CD4-positive, alpha-beta T cell (primary cell): ENCODE results near the gene FBLN5. TPM values are rescaled to one million over a fixed set of nuclear protein-coding genes. Genes with fewer than 3 reads are reported as not detected.

Source experiments
- ATAC-seq: fragments of 200-7000 bp; cut with Tn5 transposase; one replicate; pipeline ENCODE4 v1.10.0; 2022; ENCODE audit warnings: mild to moderate bottlenecking; ENCODE audit not compliant: poor library complexity
- CTCF ChIA-PET: fragments of 350-600 bp; sonication (Branson Sonifier 250); formaldehyde crosslinking; loops from one replicate; lab custom pipeline; 2021; ENCODE audit warnings: antibody characterized with exemption, inconsistent platforms; lab: Charles Lee
- POLR2A ChIA-PET: fragments of 350-600 bp; sonication (Branson Sonifier 250); formaldehyde crosslinking; loops from one replicate; lab custom pipeline; 2021; ENCODE audit warnings: antibody characterized with exemption, inconsistent platforms; lab: Charles Lee
- DNase-seq, 14 experiments: peaks; one replicate each; pipeline ENCODE4 v3.0.0-alpha.2; 2013 to 2020; ENCODE audit warnings: mixed read lengths in 2 of 14
- H3K27ac ChIP-seq, 2 donors: one replicate each; pipeline versions ENCODE4 v1.5.1 to v1.7.0; 2013; ENCODE audit warnings: low read length in 2 of 2, low read depth in 1 of 2, mild to moderate bottlenecking in 1 of 2
- H3K27me3 ChIP-seq, 2 experiments: 1 replicate in 1 of 2; 2 replicates in 1 of 2; pipeline versions ENCODE4 v1.6.1 to v1.7.0; 2013; ENCODE audit warnings: low read length in 2 of 2, control low read depth in 1 of 2, mild to moderate bottlenecking in 1 of 2, moderate library complexity in 1 of 2; ENCODE audit not compliant: insufficient read depth in 2 of 2, control insufficient read depth in 1 of 2
- H3K36me3 ChIP-seq: one replicate; pipeline ENCODE4 v1.6.1; 2013; ENCODE audit warnings: low read length, control low read depth; ENCODE audit not compliant: insufficient read depth
- H3K4me1 ChIP-seq: one replicate; pipeline ENCODE4 v1.6.1; 2013; ENCODE audit warnings: low read length, control low read depth; ENCODE audit not compliant: insufficient read depth
- H3K4me3 ChIP-seq: one replicate; pipeline ENCODE4 v1.5.1; 2013; ENCODE audit warnings: mild to moderate bottlenecking, low read length, moderate library complexity
- H3K9me3 ChIP-seq, 2 experiments: 1 replicate in 1 of 2; 2 replicates in 1 of 2; pipeline versions ENCODE4 v1.6.1 to v1.7.0; 2013; ENCODE audit warnings: low read length in 2 of 2, mild to moderate bottlenecking in 2 of 2, control low read depth in 1 of 2, moderate library complexity in 1 of 2; ENCODE audit not compliant: control insufficient read depth in 1 of 2, insufficient read depth in 1 of 2
- H3K27ac Mint-ChIP-seq: one replicate; pipeline ENCODE4 v1.8.0; 2020; ENCODE audit warnings: mixed read lengths
- H3K27me3 Mint-ChIP-seq: one replicate; pipeline ENCODE4 v1.8.0; 2021; ENCODE audit warnings: mixed read lengths
- H3K36me3 Mint-ChIP-seq: one replicate; pipeline ENCODE4 v1.8.0; 2021; ENCODE audit warnings: low read depth, mixed read lengths
- H3K4me1 Mint-ChIP-seq: one replicate; pipeline ENCODE4 v1.8.0; 2021; ENCODE audit warnings: low read depth, mixed read lengths
- H3K4me3 Mint-ChIP-seq: one replicate; pipeline ENCODE4 v1.8.0; 2020; ENCODE audit warnings: mild to moderate bottlenecking, mixed read lengths
- H3K9me3 Mint-ChIP-seq: one replicate; pipeline ENCODE4 v1.8.0; 2020; ENCODE audit warnings: mixed read lengths
- CTCF ChIP-seq: fragments of 200-600 bp; IDR thresholded peaks from one replicate; pipeline ENCODE4 v1.8.0; 2022; ENCODE audit warnings: antibody characterized with exemption, mild to moderate bottlenecking
- intact Hi-C, 2 experiments: fragments of 100-400 bp; cut with DNase I in 1 of 2; cut with micrococcal nuclease in 1 of 2; formaldehyde crosslinking; loops; one replicate each; pipeline versions ENCODE4 v1.15.1 to v1.9.0; 2023 to 2025; cut with DNase I, micrococcal nuclease
- total RNA-seq, 174 experiments: library from RNA in 2 of 174; stranded (reverse) in 2 of 174; gene quantifications; one replicate each; pipeline ENCODE4 v1.2.3 and lab custom pipeline; 2021 to 2026

FBLN5 gene
- total RNA-seq, 2 experiments from 2014 or later = 1.2 to 1.5 TPM

- POLR2A ChIA-PET = interaction anchor here (1.0 to 1.6 kb wide), 5 partner anchors 32 to 49 kb away, joined by 3 to 9 read pairs (median 3); partner anchors contain the start of gene TC2N
Measured at GRCh38 chr14:91830777-91831176, 116.7 kb downstream of the FBLN5 start.

GRCh38 chr14:91829511-91829910 is 118.0 kb downstream of the FBLN5 start:
- POLR2A ChIA-PET = interaction anchor here (1.1 to 1.4 kb wide), 3 partner anchors 37 to 44 kb away, joined by 4 read pairs; partner anchors contain the start of gene TC2N
- peaks cover 1% of the 10 kb centered on the region for H3K4me1 ChIP-seq
- H3K4me1 Mint-ChIP-seq = peaks cover 81% of the 10 kb centered on the region

More at GRCh38 chr14:91830777-91831176, 116.7 kb downstream of the FBLN5 start:
- H3K27ac Mint-ChIP-seq = peak overlapping the region; percentile 68
- H3K4me3 Mint-ChIP-seq = no peak overlapping the region
- peaks cover 84% of the 10 kb centered on the region for H3K4me1 Mint-ChIP-seq
- no peak for DNase-seq
- Histone ChIP-seq H3K27me3 (no peaks in the 10 kb centered on the region), H3K4me1 (peaks cover 9% of the 10 kb centered on the region), H3K4me3 (no peak overlapping the region), H3K9me3 (no peaks in the 10 kb centered on the region), H3K27ac (no peak overlapping the region), H3K36me3 (peaks cover 5% of the 10 kb centered on the region)
- no peaks in the 10 kb centered on the region for H3K9me3 Mint-ChIP-seq
- intact Hi-C loops = loop anchor here in 1 of 2 experiments (10.0 kb wide), 1 partner anchor 964 kb away; the partner anchor contains the start of gene GOLGA5
- TF ChIP-seq CTCF = no peak
- CTCF ChIA-PET = interaction anchor here (0.8 kb wide), 1 partner anchor 81 kb away, joined by 4 read pairs; no protein-coding TSS in a partner anchor
- H3K27me3 Mint-ChIP-seq = no peaks in the 10 kb centered on the region
- H3K36me3 Mint-ChIP-seq = peaks cover 54% of the 10 kb centered on the region
- no peak for ATAC-seq

DNA sequence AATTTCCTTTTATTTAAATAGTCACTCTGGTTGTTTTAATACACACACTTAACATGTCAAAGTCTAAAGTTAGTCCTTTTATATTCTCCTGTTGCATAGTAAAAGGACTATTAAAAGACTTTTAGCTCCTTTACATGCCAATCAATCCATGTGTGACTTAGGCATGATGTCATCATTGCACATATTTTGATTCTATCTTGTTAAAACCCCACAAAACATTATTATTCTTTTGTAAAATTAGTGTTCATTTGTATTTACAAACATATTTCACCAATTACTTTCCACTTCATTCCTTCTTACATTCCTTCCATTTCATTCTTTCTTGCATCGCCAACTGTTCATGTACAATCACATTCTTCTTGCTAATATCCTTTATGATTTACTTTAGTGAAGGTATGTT is 119.7 kb downstream of the FBLN5 start:
- Mint-ChIP-seq H3K4me3 (no peak overlapping the region), H3K9me3 (no peaks in the 10 kb centered on the region), H3K27ac (peak overlapping the region; percentile 62), H3K27me3 (no peaks in the 10 kb centered on the region), H3K36me3 (peaks cover 64% of the 10 kb centered on the region), H3K4me1 (peaks cover 78% of the 10 kb centered on the region)
- Histone ChIP-seq H3K4me1 (no peaks in the 10 kb centered on the region), H3K36me3 (peaks cover 5% of the 10 kb centered on the region), H3K27ac (no peak overlapping the region), H3K27me3 (no peaks in the 10 kb centered on the region), H3K4me3 (no peak overlapping the region), H3K9me3 (no peaks in the 10 kb centered on the region)
- POLR2A ChIA-PET = interaction anchor here (1.4 to 1.6 kb wide), 2 partner anchors 42 to 45 kb away, joined by 4 to 6 read pairs; no protein-coding TSS in a partner anchor
- ATAC-seq (no peak), DNase-seq (no peak)
- intact Hi-C loops = no loop called here
- CTCF ChIA-PET = interaction anchor here (1.3 kb wide), 1 partner anchor 22 kb away, joined by 3 read pairs; no protein-coding TSS in a partner anchor
- no peak for TF ChIP-seq CTCF

More at GRCh38 chr14:91829511-91829910, 118.0 kb downstream of the FBLN5 start:
- ATAC-seq (no peak), DNase-seq (no peak)
- Mint-ChIP-seq H3K27ac (peak overlapping the region; percentile 68), H3K36me3 (peaks cover 57% of the 10 kb centered on the region), H3K9me3 (no peaks in the 10 kb centered on the region), H3K27me3 (no peaks in the 10 kb centered on the region), H3K4me3 (peak overlapping the region; percentile 16)
- H3K9me3 ChIP-seq = no peaks in the 10 kb centered on the region
- H3K4me3 ChIP-seq = no peak overlapping the region
- peaks cover 5% of the 10 kb centered on the region for H3K36me3 ChIP-seq
- H3K27me3 ChIP-seq = no peaks in the 10 kb centered on the region
- CTCF ChIA-PET = interaction anchor here (1.0 to 1.6 kb wide), 4 partner anchors 11 to 167 kb away, joined by 3 to 6 read pairs (median 4); no protein-coding TSS in a partner anchor
- intact Hi-C loops = no loop called here
- H3K27ac ChIP-seq = no peak overlapping the region
- no peak for TF ChIP-seq CTCF

Other genes starting within 250 kb of the FBLN5 start
- 1 to 10 TPM; 5.3 to 7.1 TPM for gene CATSPERB, start 215.6 kb downstream of the FBLN5 start, total RNA-seq
- gene TC2N, start 80.2 kb downstream of the FBLN5 start, total RNA-seq = 100 to 1,000 TPM; 129 to 138 TPM
- 10 to 100 TPM; 30.0 to 31.2 TPM for gene TRIP11, start 92.4 kb upstream of the FBLN5 start, total RNA-seq
- 10 to 100 TPM; 21.5 to 22.1 TPM for gene ATXN3, start 158.9 kb upstream of the FBLN5 start, total RNA-seq
- 10 to 100 TPM; 45.3 to 48.1 TPM for gene NDUFB1, start 174.0 kb upstream of the FBLN5 start, total RNA-seq
- gene CPSF2, start 174.3 kb upstream of the FBLN5 start, total RNA-seq = 10 to 100 TPM; 12.4 to 12.9 TPM